HG02840 (cell line): ENCODE measurements around the gene PNMA6E.

Experiments used
- ATAC-seq: cut with Tn5 transposase; IDR thresholded peaks from one replicate; pipeline ENCODE4 v1.9.1; 2021; ENCODE audit warnings: mild to moderate bottlenecking, moderate library complexity, moderate number of reproducible peaks; ENCODE audit not compliant: unreplicated experiment, low FRiP score

Gene PNMA6E

DNA sequence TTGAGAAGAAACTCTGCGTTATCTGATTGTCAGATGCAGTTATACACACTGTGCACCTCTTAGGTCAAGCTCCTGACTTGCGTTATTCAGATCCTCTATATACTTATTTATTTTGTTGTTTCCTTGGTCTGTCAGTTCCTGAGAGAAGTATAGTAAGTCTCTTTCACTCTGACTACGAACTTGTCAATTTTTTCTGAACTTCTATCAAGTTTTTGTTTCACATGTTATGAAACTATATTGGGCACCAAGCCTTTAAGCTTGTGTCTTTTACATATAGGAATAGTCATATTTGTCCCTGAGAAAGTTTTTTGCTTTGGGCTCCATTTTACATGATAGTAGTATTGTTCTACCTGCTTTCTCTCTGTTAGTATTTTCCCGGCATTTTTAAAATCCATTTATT, 35.5 kb downstream of the PNMA6E start:
- no peak for ATAC-seq

DNA sequence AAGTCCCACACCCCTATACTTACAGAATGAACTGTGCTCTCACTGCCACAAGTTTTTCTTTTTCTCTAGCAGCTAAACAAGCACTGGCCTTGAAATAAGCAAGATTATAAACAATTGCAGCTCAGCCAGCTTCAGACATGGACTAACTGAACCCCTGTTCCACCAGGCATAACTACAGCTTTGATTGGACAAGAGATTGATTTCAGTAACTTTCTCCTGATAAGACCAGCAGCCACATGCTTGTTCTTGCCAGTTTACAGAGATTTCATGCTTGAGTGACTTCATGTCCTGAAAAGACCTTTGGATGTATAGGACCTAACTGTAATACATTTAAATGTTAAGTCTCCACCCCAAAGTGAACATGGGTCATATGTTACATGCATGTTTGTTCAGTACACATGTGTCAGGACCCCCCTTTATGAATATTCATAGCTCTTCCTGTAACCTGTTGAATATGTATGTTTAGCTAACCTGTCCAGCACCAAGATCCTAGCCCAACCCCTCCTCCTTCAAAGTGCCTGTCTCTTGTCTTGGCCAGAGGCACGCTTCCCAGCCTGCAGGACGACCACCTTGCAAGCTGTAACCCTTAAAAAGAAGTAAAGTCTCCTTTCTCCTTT, 39.3 kb downstream of the PNMA6E start:
- ATAC-seq: no peak

DNA sequence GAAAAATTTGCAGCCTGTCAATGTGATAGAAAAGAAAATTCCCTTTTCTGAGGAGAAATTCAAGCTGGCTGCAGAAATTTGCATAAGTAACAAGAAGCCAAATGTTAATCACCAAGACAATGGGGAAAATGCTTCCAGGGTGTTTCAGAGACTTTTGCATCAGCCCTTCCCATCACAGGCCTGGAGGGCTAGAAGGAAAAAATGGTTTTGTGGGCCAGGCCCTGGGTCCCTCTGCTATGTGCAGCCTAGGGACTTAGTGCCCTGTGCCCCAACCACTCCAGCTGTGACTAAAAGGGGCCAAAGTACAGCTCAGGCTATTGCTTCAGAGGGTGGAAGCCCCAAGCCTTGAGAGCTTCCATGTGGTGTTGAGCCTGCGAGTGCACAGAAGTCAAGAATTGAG, 43.3 kb downstream of the PNMA6E start:
- no peak for ATAC-seq

DNA sequence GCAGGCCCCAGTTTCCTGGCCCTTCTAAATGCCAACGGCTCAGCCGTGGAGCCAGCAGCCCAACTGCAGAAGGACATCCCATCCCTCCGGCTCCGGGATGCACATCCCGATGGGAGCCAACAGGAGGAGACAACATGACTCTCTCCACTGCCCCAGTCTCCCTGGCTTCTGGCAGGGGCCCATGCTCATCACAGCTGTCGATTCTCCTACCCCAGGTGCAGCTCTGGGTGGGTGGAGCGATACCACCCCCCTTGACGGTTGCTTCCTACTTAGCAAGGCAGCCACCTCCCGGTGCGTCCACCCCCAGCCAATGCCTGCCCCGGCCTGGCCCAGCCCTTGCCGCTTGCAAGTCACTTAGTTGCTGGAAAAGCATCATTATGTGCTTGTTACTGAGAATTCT, 47.7 kb downstream of the PNMA6E start:
- ATAC-seq: no peak

DNA sequence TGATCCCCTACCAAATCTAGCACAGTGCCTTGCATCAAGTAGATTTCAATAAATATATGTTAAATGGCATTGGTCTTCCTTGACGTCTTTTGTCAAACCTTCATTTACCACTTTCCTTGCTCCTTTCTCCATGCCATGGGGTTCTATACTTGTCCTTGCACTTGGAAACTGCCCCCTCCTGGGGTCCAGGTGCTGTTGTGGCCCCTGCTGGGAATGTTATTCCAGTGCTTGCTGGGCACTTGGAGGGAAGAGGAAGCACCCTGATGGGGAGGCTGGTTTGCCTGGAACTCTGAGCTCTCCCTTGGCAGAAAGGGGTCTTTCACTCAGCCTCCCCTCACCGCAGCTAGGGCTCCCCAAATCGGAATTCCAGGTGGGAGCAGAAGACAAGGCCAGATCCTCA, 48.3 kb downstream of the PNMA6E start:
- no peak for ATAC-seq

DNA sequence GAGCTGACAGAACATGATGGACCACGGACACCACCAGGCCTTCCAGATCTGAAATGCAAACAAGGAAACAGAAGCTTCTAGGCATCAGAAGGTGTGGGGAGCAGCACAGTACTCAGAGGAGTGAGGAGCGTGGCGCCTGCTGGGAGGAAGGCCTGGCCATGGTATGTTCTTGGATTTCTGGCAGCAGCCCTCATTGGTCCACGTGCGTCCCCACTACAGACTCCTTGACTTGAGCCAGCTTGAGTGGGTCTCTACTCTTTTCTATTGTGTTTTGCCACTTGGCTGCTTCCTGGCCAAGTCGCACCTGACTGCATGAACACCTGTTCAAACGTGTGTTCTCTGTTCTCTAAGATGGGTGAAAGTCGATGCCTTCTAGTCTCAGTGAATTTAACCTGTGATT, 49.2 kb downstream of the PNMA6E start:
- no peak for ATAC-seq

DNA sequence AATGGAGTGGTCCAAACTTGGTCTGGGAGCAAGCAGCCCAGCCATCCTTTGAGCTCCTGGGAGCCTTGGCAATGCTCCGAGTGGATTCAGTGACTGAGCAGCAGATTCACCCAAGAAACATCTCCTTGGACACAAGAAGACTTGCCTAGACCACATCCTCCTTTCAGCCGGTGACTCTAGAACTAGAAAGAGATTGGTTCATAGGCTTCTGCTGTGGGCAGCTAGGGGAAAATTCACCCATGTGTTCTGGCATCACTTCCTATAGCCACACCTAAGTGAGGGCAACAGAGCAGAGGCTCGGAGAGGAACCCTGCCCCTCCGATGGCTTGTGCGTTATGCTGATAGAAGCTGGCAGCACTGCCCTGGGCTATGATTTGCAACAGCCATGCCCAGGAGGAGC, 51.2 kb downstream of the PNMA6E start:
- ATAC-seq: no peak

DNA sequence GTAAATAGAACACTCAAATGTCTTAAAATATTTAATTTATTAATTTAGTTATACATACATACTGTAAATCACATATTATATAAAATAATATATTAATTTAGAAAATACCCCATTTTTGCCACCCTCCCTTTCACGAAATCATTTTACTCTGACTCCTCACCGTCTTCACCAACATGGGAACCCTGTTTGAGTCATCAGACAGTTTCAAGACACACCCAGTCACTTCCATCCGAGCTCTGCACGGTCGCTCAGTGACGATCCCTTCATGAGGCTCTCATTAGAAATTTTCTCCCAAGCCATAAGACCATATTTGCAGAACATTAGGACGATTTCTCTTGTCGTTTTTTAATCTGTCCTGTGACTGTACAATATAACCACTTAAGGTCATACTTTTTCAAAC, 52.7 kb downstream of the PNMA6E start:
- ATAC-seq: no peak

DNA sequence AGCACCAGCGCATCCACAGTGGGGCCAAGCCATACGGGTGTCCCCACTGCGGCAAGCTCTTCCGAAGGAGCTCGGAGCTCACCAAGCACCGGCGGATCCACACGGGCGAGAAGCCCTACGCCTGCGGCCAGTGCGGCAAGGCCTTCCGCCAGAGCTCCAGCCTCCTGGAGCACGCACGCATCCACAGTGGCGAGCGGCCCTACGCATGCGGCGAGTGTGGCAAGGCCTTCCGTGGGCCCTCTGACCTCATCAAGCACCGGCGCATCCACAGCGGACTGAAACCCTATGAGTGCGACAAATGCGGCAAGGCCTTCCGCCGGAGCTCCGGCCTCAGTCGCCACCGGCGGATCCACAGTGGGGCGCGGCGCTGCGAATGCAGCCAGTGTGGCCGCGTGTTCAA, 53.6 kb downstream of the PNMA6E start:
- ATAC-seq: no peak
